Measurements from ENCODE around the gene AKAP13.

Gene AKAP13

GRCh38 chr15:85773249-85773648, 392.8 kb downstream of the AKAP13 start:
- ChIA-PET CTCF (interaction anchor here (0.8 kb wide), 1 partner anchor 9 kb away, joined by 4 read pairs; no protein-coding TSS in a partner anchor), POLR2A (interaction anchor here (1.1 kb wide), 1 partner anchor 21 kb away, joined by 3 read pairs; the partner anchor contains the start of gene KLHL25)
- no peaks in the 10 kb centered on the region for H3K9me3 ChIP-seq (ENCODE audit: control insufficient read depth, insufficient read depth, low read depth, low read length)
- no peak overlapping the region for H3K4me3 ChIP-seq (ENCODE audit: low read depth, low read length)
- H3K27ac ChIP-seq (ENCODE audit: extremely low read depth, low read depth, low read length), result no peak overlapping the region
- peaks cover 5% of the 10 kb centered on the region; the same call in 1 of the 2 replicates for H3K4me1 ChIP-seq (ENCODE audit: control insufficient read depth, insufficient read depth, low read length)
- TF ChIP-seq ZNF571 (tag by site-specific recombination; IDR thresholded peaks at IDR 0.05) (no peak), ZNF239 (tag by site-specific recombination; IDR thresholded peaks at IDR 0.05) (no peak), ZBTB49 (tag by site-specific recombination; IDR thresholded peaks at IDR 0.05; ENCODE audit: low read depth) (no peak), ZNF112 (tag by site-specific recombination; IDR thresholded peaks at IDR 0.05) (no peak), ZNF174 (tag by site-specific recombination; IDR thresholded peaks at IDR 0.05) (no peak)
- peaks cover 0 to 12% of the 10 kb centered on the region in 2 experiments; a peak in 1 of 3 replicates for H3K36me3 ChIP-seq (ENCODE audit: control insufficient read depth in 2 of 2, insufficient read depth in 1 of 2, low read length in 2 of 2)

- POLR2A ChIA-PET, result interaction anchor here (1.1 kb wide), 1 partner anchor 21 kb away, joined by 3 read pairs; the partner anchor contains the start of gene KLHL25
- CTCF ChIA-PET, result interaction anchor here (0.6 kb wide), 1 partner anchor 270 kb away, joined by 3 read pairs; no protein-coding TSS in a partner anchor
Measured at GRCh38 chr15:85773970-85774369, 393.6 kb downstream of the AKAP13 start.

GRCh38 chr15:85777250-85778106, 397.1 kb downstream of the AKAP13 start:
- H3K27ac ChIP-seq (ENCODE audit: extremely low read depth, low read depth, low read length), result no peak overlapping the region
- H3K4me3 ChIP-seq (ENCODE audit: low read depth, low read length), result no peak overlapping the region
- ChIA-PET CTCF (interaction anchor here (1.1 to 1.4 kb wide), 3 partner anchors 12 to 119 kb away, joined by 3 read pairs; no protein-coding TSS in a partner anchor), POLR2A (no interaction called here)
- no peaks in the 10 kb centered on the region for H3K9me3 ChIP-seq (ENCODE audit: control insufficient read depth, insufficient read depth, low read depth, low read length)
- TF ChIP-seq ZNF521 (tag by site-specific recombination; IDR thresholded peaks at IDR 0.05) (no peak), BCL11B (tag by site-specific recombination; IDR thresholded peaks at IDR 0.05; ENCODE audit: low read depth) (no peak), ZNF677 (tag by site-specific recombination; IDR thresholded peaks at IDR 0.05) (no peak), ZNF366 (tag by site-specific recombination; conservative IDR thresholded peaks at IDR 0.05) (no peak), ZNF221 (tag by site-specific recombination; IDR thresholded peaks at IDR 0.05; ENCODE audit: borderline replicate concordance) (no peak), PATZ1 (tag by site-specific recombination; IDR thresholded peaks at IDR 0.05) (no peak)
- no peaks in the 10 kb centered on the region for H3K36me3 ChIP-seq (ENCODE audit: control insufficient read depth in 2 of 2, insufficient read depth in 1 of 2, low read length in 2 of 2)
- no peaks in the 10 kb centered on the region for H3K4me1 ChIP-seq (ENCODE audit: control insufficient read depth, insufficient read depth, low read length)

More at GRCh38 chr15:85773970-85774369, 393.6 kb downstream of the AKAP13 start:
- no peak for TF ChIP-seq ZSCAN4 (tag by site-specific recombination; IDR thresholded peaks at IDR 0.05)
- no peak for TF ChIP-seq ZFP3 (tag by site-specific recombination; IDR thresholded peaks at IDR 0.05; ENCODE audit: low read depth)
- no peak for TF ChIP-seq ATF2 (tag by site-specific recombination; IDR thresholded peaks at IDR 0.05; ENCODE audit: low read depth)
- H3K36me3 ChIP-seq (ENCODE audit: control insufficient read depth in 2 of 2, insufficient read depth in 1 of 2, low read length in 2 of 2), result peaks cover 0 to 6% of the 10 kb centered on the region in 2 experiments; a peak in 1 of 3 replicates
- H3K4me1 ChIP-seq (ENCODE audit: control insufficient read depth, insufficient read depth, low read length), result peaks cover 5% of the 10 kb centered on the region; the same call in 1 of the 2 replicates
- H3K27ac ChIP-seq (ENCODE audit: extremely low read depth, low read depth, low read length), result no peak overlapping the region
- no peaks in the 10 kb centered on the region for H3K9me3 ChIP-seq (ENCODE audit: control insufficient read depth, insufficient read depth, low read depth, low read length)
- no peak overlapping the region for H3K4me3 ChIP-seq (ENCODE audit: low read depth, low read length)

Measured in HEK293 (cell line).